ENCODE measurements around the gene CNTNAP2. TPM values are rescaled to one million over a fixed set of nuclear protein-coding genes. Genes with fewer than 3 reads are reported as not detected.

The CNTNAP2 gene
- total RNA-seq, 1 experiment from 2014 or later: 0.03 TPM

GRCh38 chr7:147978201-147978600 lies 1861.6 kb downstream of the CNTNAP2 start:
- no peaks in the 10 kb centered on the region for H3K4me1 ChIP-seq (ENCODE audit: control insufficient read depth, insufficient read depth, low read length)
- peaks cover 4% of the 10 kb centered on the region; the same call in 1 of the 2 replicates for H3K9me3 ChIP-seq (ENCODE audit: control insufficient read depth, insufficient read depth, low read depth, low read length)
- no peak overlapping the region for H3K4me3 ChIP-seq (ENCODE audit: low read depth in 2 of 2, low read length in 2 of 2)
- ChIA-PET POLR2A (no interaction called here), CTCF (no interaction called here)
- DNase-seq (ENCODE audit: low read depth, low spot score) (no peak), ATAC-seq (no peak)
- H3K27me3 ChIP-seq (ENCODE audit: control insufficient read depth, insufficient read depth, low read length): no peaks in the 10 kb centered on the region
- in situ Hi-C loops (cut with HindIII; ENCODE audit: low pct_unique_long_range_greater_than_20kb, low sequenced_read_pairs) (no loop called here), intact Hi-C loops (cut with micrococcal nuclease; ENCODE audit: unreplicated experiment) (no loop called here)
- BruUV-seq (replicated peaks): no TSS peak
- no peak for TF ChIP-seq REST (IDR thresholded peaks at IDR 0.05; ENCODE audit: insufficient read depth in 1 of 2, low read depth in 2 of 2, low read length in 1 of 2)
- no peak for TF ChIP-seq TCF7L2 (IDR thresholded peaks at IDR 0.05; ENCODE audit: low read depth, low read length)
- no peaks in the 10 kb centered on the region for H3K36me3 ChIP-seq (ENCODE audit: control insufficient read depth, insufficient read depth, low read length)
- H3K27ac ChIP-seq (ENCODE audit: low read length): no peak overlapping the region

GRCh38 chr7:147978651-147979050 lies 1862.0 kb downstream of the CNTNAP2 start:
- Histone ChIP-seq H3K27ac (ENCODE audit: low read length) (no peak overlapping the region), H3K36me3 (ENCODE audit: control insufficient read depth, insufficient read depth, low read length) (no peaks in the 10 kb centered on the region), H3K4me3 (ENCODE audit: low read depth in 2 of 2, low read length in 2 of 2) (no peak overlapping the region), H3K27me3 (ENCODE audit: control insufficient read depth, insufficient read depth, low read length) (no peaks in the 10 kb centered on the region), H3K4me1 (ENCODE audit: control insufficient read depth, insufficient read depth, low read length) (no peaks in the 10 kb centered on the region), H3K9me3 (ENCODE audit: control insufficient read depth, insufficient read depth, low read depth, low read length) (peaks cover 4% of the 10 kb centered on the region; the same call in 1 of the 2 replicates)
- in situ Hi-C loops (cut with HindIII; ENCODE audit: low pct_unique_long_range_greater_than_20kb, low sequenced_read_pairs): no loop called here
- ATAC-seq: no peak
- ChIA-PET CTCF (no interaction called here), POLR2A (no interaction called here)
- BruUV-seq (replicated peaks): no TSS peak
- no peak for DNase-seq (ENCODE audit: low read depth, low spot score)
- TF ChIP-seq TCF7L2 (IDR thresholded peaks at IDR 0.05; ENCODE audit: low read depth, low read length): no peak
- TF ChIP-seq REST (IDR thresholded peaks at IDR 0.05; ENCODE audit: insufficient read depth in 1 of 2, low read depth in 2 of 2, low read length in 1 of 2): no peak
- TF ChIP-seq SIN3A (IDR thresholded peaks at IDR 0.05; ENCODE audit: borderline replicate concordance, insufficient read depth, low read depth, low read length): no peak
- no peak for TF ChIP-seq POLR2AphosphoS5 (IDR thresholded peaks at IDR 0.05; ENCODE audit: low read depth, low read length)
- TF ChIP-seq, protein P1, sequence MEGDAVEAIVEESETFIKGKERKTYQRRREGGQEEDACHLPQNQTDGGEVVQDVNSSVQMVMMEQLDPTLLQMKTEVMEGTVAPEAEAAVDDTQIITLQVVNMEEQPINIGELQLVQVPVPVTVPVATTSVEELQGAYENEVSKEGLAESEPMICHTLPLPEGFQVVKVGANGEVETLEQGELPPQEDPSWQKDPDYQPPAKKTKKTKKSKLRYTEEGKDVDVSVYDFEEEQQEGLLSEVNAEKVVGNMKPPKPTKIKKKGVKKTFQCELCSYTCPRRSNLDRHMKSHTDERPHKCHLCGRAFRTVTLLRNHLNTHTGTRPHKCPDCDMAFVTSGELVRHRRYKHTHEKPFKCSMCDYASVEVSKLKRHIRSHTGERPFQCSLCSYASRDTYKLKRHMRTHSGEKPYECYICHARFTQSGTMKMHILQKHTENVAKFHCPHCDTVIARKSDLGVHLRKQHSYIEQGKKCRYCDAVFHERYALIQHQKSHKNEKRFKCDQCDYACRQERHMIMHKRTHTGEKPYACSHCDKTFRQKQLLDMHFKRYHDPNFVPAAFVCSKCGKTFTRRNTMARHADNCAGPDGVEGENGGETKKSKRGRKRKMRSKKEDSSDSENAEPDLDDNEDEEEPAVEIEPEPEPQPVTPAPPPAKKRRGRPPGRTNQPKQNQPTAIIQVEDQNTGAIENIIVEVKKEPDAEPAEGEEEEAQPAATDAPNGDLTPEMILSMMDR (IDR thresholded peaks at IDR 0.05): no peak
- intact Hi-C loops (cut with micrococcal nuclease; ENCODE audit: unreplicated experiment): no loop called here
